GM12874 (cell line): ENCODE data around the gene BCL7A.

ENCODE experiments used
- TF ChIP-seq, protein P1 (sequence below): IDR thresholded peaks from 2 replicates; pipeline ENCODE4 v1.5.1; 2011; ENCODE audit warnings: low read depth, mild to moderate bottlenecking, control low read depth, low read length, moderate library complexity; ENCODE audit not compliant: insufficient read depth

Gene BCL7A

DNA sequence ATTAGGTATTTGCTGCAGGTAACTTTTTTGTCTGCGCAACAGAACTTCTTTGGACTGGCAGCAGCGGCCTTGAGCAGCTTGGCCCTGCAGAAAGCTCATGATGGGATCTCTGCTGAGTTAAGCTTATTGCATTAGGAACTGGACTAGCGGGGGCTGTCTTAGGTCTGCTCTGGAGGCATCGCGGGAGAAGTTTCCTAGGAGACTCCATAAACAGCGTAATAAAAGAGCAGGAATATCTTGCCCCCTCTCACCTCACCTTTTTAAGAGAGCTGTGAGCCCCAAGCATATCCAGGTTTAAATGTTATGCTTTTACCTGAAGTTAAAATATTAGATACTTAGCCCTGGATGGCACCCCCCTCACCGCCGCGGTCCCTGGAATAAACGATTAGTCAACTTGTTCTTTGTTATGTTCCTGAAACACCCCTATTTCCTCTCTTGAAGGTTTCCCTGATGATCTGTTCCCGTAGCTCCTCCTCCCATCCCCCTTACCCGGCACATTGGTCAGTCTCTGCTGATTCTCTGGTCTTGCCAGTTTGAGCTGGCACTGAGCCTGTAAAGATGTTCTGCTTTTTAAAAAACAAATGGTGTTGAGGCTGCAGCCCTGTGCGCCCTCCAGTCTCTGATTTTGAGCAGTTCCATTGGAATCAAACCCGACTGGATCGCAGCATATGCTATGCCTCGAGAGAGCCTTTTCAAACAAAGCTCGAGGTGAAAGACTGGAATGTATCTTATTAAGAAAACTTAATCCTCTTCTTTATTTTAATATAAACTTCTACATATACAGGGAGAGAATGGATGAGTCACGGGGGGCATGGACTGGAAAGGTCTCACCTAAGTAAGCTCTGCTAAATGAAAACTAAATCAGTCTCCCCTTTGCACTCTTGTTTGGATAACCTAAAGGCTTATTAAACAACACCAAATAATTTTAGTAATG, 58.7 kb downstream of the BCL7A start:
- TF ChIP-seq, protein P1, sequence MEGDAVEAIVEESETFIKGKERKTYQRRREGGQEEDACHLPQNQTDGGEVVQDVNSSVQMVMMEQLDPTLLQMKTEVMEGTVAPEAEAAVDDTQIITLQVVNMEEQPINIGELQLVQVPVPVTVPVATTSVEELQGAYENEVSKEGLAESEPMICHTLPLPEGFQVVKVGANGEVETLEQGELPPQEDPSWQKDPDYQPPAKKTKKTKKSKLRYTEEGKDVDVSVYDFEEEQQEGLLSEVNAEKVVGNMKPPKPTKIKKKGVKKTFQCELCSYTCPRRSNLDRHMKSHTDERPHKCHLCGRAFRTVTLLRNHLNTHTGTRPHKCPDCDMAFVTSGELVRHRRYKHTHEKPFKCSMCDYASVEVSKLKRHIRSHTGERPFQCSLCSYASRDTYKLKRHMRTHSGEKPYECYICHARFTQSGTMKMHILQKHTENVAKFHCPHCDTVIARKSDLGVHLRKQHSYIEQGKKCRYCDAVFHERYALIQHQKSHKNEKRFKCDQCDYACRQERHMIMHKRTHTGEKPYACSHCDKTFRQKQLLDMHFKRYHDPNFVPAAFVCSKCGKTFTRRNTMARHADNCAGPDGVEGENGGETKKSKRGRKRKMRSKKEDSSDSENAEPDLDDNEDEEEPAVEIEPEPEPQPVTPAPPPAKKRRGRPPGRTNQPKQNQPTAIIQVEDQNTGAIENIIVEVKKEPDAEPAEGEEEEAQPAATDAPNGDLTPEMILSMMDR: no peak

DNA sequence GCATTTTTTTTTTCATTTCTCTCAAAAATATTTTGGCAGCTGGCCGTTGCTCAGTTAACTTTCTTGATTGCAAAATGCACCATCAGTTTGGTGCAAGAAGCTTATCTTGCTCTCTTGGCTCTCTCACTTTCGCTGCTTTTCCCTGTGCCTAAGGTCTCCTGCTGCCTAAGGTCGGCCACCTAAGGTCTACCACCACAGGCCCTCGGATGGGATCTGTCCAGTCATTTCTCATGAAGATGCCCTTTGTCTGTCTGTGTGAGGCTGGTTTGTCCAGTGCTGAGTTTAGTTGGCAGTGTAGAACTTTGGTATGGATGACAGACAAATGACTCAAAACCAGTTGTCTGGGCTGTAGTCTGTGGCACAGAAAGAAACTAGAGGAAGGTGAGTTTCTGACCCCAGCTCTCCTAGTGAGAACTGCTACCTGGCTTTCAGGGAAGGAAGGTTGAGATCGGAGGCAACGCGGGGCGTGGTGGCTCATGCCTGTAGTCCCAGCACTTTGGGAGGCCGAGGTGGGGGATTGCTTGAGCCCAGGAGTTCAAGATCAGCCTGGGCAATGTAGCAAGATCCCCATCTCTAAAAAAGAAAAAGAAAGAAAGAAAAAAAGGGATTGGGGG, 59.5 kb downstream of the BCL7A start:
- TF ChIP-seq, protein P1: no peak

DNA sequence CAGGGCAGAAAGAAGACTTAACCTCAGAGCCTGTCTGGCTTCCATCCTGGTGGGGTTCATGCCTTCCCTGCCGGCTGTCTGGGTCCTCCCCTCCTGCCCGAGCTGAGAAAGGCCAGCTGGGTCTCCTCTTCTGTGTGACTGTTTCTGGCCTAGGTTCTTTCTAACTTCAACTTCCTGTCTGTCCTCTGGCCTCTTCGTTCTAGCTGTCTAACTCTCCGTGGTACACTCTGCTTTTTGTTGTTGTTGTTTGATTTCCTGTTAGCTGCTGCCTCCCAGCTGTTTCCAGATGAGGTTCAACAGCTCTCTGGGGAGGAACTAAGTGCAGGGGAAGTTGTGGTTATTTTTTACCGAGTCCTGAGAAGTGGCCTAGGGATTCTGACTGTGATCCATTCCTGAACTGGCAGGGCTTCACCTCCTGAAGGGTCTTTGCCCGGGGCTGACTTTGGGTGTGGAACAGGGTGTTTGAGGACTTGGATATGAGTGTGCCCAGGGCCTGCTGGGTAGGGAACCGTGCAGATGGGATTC, 60.1 kb downstream of the BCL7A start:
- TF ChIP-seq, protein P1: no peak

DNA sequence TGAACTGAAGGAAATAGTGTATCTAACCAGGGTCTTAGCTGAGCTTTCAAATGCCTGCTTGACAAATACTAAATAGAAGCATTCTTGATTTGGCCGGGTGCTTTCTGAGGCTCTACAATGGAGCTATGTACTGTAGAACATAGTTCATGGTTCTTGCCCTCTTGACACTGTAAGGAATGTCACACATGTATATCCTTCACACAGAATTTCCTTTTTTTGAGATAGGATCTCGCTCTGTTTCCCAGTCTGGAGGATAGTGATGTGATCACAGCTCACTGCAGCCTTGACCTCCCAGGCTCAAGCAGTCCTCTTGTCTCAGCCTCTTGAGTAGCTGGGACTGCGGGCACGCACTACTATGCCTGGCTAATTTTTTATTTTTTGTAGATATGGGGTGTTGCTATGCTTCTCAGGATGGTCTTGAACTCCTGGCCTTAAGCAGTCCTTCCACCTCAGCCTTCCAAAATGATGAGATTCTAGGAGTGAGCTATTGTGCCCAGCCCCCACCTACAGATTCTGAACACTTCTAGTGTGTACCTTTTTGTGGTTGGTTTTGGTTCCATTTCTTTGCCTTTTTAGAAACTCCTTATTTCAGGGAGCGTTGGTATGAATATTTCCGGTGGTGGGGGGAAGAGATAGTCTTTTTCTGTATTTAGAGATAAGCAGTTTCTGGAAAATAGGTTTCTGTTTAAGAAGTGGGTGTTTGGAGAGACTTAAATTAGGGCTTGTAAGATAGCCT, 61.1 kb downstream of the BCL7A start:
- TF ChIP-seq, protein P1: no peak

DNA sequence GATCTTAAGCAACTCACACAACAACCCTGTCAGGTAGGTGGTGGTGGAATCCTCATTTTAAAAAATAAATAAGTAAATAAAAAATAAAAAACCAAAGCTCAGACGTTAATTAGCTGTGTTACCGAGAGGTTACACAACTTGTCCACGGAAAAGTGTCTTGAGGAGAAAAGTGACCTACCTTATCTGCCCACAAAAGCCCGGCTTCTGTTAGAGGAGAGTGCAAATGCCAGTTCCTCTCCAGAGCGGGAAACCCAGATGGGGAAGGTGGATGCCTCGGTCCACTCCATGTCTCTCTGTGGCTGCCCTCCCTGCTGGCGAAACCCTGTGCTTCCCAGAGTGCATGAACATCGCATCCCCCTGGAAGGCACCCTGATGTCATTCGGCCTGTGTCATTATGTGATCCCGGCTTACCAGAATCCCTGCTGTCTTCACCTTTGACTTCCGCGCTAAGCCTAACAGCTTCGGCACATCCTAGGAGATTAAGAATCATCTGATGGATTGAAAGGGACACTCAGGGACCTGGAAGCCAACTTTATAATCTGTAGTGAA, 63.2 kb downstream of the BCL7A start:
- TF ChIP-seq, protein P1: no peak

DNA sequence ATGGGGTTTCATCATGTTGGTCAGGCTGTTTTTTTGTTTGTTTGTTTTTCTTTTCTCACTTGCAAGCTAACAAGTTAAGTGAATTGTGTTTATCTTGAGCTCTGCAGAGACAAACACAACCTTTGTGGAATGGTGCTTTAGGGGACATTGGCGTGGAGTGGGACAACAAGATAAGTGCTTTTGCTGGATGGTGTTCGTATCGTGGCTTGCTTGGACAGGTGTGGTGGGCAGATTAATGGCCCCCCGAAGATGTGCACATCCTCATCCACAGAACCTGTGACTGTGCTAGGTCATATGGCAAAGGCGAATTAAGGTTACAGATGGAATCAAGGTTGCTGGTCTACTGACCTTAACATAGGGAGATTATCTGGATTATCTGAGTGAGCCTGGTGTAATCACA, 63.9 kb downstream of the BCL7A start:
- TF ChIP-seq, protein P1: no peak
